Cortex of kidney (tissue), 1 donor: ENCODE data around the gene BICDL1.

Source experiments
- DNase-seq: peaks from one replicate; lab custom pipeline; 2025; lab: John Stamatoyannopoulos, UW

Gene BICDL1

DNA sequence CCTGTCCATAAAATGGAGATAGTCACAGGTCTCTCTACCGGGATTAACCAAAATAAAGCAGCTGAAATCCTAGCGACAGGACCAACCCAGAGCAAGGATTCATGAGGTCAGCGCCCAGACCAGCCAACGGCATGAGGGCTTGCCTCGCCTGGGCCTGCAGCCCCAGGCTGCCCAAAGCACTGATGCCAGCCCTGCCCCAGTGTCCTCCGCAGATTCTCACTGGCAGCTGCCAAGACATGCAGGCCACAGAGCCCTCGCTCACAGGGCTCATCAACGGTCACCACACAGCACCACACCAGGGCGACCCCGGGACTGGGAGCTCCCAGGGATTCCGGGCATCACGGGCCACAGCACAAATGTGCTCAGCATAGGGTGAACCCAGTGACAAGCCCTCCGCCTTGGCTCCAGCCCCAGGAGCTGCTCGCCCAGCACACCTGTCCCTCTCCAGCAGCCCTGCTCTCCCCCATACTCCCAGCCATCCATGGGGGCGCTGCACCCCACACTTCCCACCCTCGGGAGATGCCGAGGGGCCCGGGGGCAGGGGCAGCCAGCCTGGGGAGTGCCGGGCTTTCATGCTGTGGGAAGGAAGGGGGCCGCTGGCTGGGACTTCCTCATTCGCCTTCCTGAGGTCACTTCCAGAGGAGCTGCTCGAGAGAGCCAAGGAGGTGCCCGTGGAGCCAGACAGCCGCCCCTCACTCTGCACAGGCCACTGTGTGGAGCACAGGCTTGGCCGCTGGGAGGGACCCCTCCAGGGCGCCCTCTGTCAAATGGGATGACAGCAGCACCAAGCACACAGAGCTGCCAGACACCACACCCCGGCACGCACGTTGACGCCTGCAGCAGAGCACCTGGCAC, 113.4 kb downstream of the BICDL1 start:
- DNase-seq, result no peak

DNA sequence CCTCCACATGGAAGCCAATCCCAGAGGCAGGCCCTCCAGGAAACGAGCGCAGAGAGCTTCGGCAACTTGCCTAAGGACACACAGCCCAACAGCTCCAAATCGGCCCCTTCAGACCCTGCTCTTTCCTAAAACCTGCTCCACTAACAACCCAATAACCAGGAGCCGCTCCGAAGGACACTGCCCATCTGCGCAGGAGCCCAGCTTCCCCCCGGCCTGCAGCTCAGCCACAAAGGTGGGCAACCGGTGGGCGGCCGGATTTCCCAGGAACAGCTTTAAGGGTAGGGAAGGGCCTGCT, 114.0 kb downstream of the BICDL1 start:
- no peak for DNase-seq

DNA sequence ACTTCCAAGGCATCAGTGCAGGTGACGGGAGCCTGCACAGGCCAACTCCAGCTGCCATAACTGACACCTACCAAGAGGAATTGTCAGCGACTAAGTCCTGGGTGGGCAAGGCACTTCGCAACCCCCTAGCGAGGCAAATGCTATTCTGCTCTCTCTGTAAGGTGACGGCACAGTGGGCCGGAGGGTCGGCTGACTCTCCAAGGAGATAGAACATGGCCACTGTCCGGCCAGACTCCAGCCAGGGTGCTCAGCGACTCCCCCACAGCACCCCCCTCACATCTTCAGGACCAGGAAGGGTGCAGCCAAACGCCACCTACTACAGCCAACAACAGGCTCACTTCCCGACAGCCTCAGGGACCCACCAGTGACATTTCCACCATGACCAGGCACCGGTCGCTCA, 114.3 kb downstream of the BICDL1 start:
- DNase-seq, result no peak

DNA sequence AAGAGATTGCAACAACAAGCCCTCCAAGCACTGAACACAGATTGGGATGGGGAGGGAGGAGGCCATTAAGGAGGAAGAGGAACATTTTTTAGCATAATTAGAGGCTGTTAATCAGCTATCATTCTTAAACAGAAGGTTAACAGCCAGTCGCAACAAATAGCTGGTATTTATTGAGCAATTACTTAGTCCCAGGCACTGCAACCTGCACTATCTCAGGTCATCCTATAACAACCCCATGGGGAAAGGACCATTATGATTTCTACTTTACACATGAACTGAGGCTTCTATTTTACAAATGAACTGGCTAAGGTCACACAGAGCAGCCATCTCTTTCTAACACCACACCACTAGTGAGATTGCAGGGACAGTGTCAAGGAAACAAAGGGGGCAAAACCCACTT, 117.1 kb downstream of the BICDL1 start:
- no peak for DNase-seq

DNA sequence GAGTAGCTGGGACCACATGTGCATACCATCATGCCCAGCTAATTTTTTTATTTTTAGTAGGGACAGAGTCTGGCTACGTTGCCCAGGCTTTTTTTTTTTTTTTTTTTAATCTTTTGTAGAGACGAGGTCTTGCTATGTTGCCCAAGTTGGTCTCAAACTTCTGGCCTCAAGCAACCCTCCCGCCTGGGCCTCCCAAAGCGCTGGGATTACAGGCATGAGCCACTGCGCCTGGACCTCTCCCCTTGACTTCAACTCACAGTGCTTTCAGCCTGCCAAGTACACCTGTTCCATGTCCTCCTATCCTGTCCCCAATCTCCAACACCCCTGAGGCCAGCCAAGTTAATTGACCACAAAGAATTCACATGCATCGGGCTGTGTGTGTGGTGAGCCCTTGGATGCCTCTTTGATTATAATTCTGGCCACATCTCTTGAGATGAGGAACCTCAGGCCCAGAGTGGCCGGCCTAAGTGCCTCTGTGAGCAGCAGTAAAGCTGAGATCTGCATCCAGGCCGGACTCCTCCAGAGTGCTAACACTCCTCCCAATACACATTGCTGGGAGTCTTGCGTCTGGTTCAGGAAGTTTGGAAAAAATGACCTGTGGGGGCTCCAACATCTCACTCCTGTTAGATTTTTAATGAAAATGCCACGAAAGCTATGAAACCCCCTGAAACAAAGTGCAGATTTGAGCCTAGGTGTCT, 120.7 kb downstream of the BICDL1 start:
- no peak for DNase-seq

DNA sequence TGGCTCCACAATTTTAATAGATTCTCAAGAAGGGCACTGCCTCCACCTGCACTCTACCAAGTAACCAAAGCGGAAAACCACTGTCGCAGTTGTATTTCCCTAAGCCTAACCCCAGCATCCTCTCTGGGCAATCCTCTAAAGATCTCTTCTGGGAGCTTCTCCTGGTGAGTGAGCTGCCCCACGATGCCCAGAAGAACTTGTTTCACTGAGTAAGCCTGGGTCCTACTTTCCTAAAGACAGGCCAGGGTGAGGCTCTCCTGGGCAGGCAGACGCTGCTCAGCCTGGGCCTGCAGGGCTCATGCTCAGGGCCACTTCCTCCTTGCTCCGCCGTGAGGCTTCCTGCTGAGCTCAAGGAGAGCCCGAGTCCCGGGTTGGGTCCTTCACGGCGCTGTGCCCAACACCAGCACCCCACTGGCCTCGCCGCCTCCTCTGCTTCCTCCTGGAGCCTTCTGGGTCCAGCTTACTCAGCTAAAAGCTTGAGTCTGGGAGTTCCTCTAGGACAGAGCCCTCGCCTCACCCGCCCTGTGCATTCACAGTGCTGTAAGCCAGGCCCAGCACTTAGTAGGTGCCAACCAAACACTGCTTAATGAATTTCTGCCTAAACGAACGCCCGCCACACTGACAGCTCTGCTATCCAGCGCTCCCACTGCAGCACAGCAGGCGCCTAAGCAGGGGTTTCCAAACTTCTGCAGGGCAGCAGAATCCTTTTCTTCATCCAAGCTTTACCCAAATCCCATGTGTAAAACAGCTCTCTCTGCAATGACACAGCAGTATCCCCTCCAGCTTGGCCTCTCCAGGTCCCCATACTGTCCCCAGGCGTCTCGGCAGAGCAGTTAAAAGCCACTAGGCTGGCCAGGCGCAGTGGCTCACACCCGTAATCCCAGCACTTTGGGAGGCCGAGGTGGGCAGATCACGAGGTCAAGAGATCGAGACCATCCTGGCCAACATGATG, 121.8 kb downstream of the BICDL1 start:
- no peak for DNase-seq

DNA sequence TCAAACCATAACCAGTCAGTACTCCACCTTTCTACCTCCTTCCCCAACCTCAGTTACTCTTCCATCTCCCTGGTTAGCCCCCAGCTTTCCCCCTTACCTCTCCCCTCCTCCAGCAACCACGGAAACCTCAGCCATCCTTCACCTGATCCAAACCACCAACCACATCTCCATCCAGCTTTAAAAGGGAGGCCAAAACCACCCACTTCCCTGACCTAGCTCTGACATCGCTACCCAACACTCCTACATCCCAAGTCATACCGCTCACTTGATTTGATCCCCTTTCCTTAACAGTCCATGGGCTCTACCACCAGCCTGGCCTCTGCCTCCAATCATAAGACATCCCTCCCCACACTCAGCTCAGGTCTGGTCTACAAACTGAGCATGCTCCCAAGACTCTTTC, 126.0 kb downstream of the BICDL1 start:
- DNase-seq, result no peak

DNA sequence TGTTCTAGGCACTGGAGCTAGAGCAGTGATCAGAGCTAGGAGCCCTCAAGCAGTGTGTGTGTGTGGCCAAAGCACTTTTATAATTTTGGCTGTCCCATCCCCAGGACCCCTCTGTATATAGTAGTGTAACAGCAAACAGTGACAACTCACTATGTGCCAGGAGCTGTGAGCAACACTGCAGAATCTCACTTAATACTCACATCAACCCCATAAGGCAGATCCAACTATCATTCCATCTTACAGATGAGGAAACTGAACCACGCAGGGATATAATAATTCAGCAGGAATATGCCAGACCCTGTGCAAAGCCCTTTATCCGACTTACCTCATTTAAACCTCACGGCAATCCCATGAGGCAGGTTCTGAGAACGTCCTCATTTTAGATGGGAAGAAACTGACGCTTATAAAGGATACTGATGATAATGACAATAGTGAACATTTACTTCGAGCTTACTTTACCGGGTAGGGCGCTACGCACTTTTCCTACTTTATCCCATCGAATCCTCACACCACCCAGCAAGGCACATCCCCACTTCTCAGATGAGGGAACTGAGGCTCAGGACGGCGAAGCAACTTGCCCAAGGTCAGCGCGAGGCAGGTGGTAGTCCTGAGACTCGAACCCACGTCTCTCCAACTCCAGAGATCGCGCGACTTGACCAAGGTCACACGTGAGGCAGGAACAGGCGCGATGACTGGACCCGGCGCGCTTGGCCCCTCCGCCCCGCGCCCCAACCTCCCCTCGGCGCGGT, 126.8 kb downstream of the BICDL1 start:
- DNase-seq, result no peak

DNA sequence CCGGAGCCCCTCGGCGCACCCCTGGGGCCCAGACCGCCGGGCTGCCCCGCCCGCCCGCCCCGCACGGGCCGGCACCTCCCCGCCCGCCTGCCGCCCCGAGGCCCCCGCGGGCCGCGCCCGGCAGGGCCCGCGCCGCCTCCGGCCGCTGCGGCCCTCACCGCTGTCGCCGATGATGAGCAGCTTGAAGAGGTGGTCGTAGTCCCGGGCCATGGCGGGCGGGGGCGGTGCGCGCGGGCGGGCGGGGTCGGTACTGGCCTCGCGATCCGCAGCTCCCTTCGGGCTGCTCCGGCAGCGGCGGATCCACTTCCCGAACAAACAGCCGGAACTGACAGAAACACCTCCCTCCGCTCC, 127.4 kb downstream of the BICDL1 start, which contains the start of gene RAB35:
Gene RAB35, minus strand, starts transcription at position 313 of the 351 bp plus-strand sequence. Its CDS starts 103 bp downstream, at position 210.
- no peak for DNase-seq

DNA sequence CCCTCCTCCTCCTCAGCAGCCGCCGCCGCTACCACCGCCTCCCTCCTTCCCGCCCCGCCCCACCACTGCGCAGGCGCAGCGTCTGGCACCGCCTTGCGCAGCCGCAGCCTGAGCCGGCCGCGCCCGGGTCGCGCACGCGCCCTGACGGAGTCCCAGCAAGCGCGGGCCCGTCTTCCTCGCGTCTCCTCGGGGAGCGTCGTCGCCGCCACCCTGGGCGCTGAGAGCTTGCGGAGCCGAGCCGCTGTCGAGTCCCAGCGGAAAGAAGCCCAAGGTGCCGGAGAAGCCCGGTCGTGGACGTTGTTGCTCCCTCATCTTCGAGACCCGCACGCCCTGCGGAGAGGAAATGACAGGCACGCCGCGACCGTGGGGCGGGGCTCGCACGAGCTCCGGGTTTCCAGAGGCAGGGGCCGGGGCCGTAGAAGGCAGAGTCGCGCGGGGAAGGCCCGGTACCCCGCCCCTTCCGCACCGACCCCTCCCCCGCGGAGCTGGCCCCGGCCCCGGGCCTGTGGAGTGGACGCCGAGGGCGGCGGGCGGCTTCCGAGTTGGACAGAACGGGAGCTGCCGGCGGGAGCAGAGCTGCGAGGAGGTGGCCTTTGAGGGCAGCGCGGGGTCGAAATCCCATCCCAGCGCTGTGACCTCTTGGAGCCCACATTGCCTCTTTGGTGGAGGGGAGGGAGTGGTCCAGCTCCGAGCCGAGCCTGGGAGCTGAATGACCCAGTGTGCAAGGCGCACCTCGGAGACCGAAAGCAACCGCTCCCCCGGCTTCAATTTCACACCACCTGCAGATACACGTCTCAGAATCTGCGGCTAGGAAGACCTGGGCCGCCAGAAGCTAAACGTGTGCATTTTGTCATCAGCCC, 128.0 kb downstream of the BICDL1 start:
- peak; percentile 78 for DNase-seq

DNA sequence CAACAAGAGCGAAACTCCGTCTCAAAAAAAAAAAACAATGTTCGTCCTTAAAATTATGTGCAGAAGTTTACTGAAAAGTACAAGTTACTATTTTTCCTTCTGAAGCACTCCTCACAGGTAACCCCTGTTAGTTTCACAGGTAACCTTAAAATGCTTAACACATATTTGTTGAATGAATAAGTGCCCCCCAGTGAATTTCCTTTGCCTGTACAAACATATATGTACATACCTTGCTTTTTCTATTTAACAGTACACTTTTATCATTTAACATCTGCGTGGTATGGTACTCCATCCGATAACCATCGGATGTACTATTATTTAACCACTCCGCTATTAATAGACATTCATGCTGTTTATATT, 128.9 kb downstream of the BICDL1 start:
- DNase-seq, result no peak

DNA sequence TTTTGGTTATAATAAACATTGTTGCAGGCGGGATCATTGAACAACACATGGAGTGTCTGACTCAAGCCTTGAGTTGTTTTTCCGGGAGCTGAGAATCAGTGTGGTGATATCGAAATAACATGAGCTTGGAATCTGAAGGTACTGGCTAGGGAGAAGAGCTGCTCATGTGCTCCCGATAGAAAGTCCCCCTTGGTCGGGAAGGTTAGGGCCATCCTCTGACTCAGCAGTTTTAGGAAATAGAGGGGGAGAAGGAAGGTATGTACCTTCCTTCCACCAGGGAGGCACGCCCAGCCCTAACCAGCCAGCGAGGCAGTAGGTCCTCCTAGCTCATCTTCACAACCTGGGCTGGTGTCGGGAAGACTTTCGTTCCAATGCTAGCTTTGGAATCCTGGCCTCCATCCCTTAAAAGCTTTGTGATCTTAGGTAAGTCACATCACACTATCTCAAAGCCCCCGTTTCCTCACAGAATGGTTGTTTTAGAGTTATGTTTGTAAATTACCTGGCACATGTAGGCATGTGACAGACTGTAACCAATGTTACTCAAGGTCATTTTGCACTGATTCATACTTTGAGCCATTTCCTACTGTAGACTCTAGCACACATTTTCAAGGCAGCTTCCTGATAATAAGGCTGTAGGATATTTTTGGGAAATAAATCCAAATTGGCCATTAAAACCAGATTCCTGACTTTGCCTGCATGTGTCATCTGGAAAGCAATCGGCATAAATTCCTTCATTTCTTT, 129.5 kb downstream of the BICDL1 start:
- DNase-seq, result no peak

DNA sequence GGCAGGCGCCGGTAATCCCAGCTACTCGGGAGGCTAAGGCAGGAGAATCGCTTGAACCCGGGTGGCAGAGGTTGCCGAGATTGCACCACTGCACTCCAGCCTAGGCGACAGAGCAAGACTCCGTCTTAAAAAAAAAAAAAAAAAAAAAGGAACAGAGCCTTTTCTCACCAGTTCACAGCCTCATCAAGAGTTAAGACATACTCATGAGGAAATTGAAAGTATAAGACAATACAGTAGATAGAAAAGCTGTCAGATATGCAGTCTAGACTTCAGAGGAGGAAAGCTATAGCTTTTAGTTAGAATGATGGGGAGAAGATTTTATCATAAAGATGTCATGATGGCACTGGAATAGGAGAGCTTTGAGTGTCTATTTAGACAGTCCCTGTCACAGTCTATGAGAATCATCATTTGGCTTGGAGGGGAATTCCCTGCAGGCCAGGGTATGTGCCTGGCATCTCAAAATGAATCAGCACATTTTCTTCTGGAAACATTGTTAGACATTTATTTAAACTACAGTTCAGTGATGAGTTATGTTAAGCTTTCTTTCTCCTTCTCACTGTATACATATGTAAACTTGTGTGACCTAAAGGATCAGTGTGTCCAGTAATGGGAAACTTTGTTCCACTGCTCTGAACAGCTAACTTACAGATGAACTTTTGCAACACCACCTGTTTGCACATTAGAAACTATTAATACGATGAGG, 130.4 kb downstream of the BICDL1 start:
- no peak for DNase-seq

DNA sequence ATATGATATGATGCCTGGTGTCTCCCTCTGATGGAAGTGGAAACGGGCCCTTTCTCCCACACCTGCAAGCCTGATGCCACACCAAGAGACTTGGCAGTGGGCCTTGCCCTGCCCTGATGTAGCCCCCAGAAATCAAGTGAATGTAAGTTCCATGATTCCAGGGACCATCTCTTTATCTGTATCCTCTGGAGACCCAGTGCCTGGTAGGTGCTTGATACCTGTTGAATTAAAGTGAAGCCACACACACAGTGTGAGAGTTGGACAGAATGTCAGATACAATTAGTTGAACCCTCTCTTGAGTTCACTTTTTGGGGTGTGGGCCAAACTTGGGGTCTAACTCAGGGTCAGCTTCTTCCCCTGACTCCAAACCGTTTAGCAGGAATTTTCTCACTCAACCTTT, 132.3 kb downstream of the BICDL1 start:
- no peak for DNase-seq

DNA sequence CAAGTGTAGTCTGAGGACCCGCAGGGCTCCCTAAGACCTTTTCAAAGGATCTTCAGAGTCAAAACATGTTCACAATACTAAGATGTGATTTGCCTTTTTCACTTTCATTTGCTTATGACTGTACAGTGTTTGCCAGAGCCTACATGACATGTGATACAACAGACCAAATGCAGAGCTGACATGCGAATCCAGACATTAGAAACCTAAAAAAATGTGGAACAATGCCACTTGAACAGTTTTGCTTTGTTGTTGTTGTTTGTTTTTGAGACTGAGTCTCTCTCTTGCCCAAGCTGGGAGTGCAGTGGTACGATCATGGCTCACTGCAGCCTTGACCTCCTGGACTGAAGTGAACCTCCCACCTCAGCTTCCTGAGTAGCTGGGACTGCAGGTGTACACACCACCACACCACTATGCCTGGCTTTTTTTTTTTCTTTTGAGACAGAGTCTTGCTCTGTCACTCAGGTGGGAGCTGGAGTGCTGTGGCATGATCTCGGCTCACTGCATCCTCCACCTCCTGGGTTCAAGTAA, 132.8 kb downstream of the BICDL1 start:
- DNase-seq, result no peak

DNA sequence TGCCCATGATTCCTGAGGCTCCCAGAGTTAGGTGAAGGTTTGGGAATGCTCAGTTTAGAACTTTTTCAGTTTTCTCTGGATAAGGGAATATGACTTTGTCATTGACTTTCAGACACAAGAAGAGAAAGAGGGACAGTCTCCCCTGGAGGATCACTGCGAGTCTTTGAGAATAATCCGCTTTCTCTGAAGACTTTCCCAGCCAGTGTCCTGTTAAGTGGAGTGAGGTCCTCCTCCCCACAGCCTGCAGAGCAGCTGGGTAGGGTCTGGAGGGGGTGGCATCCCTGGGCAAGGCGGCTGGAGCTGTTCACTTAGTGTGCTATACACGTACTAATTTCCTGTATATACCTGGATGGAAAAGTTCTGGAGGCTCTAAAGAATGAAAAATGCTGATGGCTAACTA, 136.0 kb downstream of the BICDL1 start:
- DNase-seq, result no peak

DNA sequence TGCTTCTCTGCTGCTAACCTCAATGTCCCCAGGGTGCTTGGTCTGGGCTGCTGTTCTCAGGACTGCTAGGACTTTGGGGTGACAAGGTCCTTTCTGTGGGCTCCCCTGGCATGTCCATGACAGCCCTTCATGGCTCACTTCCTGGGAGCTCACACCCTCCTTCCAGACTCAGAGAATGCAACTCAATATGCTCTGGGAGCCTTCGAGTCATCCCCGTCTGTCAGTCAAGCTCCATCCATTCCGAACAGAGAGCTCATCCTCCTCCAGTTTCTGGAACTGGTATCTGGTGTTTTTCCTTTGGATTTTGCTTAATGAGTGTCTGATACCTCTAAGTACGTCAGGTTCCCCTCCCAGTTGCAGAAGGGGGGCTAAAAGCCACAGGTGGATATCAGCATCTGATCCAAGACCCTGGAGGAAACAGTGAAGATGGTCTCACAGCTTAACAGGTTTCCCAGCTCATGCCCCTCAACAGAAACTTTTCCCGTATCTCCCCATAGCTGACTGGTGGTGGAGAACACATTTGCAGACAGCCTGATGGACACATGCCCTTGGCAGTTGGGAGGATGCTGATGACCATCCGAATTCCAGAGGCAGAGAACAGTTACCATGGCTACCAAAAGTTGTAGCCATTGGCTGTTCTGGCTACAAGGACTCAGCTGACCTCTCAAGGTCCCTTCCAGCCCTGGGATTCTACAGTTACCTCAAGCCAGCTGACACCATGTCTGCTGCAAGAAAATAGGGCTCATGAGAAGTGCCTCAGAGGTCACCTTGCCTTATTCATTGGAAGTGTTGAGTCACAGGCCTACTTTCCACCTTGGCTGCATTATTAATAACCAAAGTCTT, 137.0 kb downstream of the BICDL1 start:
- DNase-seq, result no peak

DNA sequence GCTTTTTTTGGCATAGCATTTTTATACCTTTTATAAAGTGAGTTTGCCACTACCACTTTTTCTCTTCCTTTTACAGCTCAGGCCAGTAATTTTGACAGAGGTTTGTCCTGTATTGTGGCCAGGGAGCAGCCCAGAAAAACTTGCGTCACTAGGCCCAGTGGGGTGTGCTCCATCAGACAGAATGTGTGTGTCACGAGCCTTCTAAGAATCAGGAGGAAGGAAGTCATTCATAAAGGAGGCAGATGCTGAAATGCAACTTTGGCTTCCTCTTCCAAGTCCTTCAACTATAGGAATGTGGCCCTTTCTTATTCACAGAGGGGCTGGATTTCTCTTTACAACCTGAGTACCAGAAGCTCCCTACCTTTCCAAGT, 137.6 kb downstream of the BICDL1 start:
- DNase-seq, result no peak
